COLO668 (cell line): ENCODE results near the gene LAMB4.

Experiments
- DNase-seq: peaks from one replicate; lab custom pipeline; 2025; ENCODE audit not compliant: unreplicated experiment; lab: John Stamatoyannopoulos, UW

The LAMB4 gene

GRCh38 chr7:107999779-108000560 lies 130.2 kb downstream of the LAMB4 start:
- no peak for DNase-seq

GRCh38 chr7:107998660-107999480 lies 131.3 kb downstream of the LAMB4 start:
- no peak for DNase-seq

- no peak for DNase-seq
Observed at GRCh38 chr7:107998150-107998549, 132.0 kb downstream of the LAMB4 start.

GRCh38 chr7:107996072-107996882 lies 133.9 kb downstream of the LAMB4 start:
- no peak for DNase-seq

GRCh38 chr7:107995184-107996071 lies 134.7 kb downstream of the LAMB4 start:
- no peak for DNase-seq

- no peak for DNase-seq
Observed at GRCh38 chr7:107994421-107995030, 135.6 kb downstream of the LAMB4 start.

GRCh38 chr7:107993891-107994291 lies 136.3 kb downstream of the LAMB4 start:
- no peak for DNase-seq

GRCh38 chr7:107989618-107990373 lies 140.4 kb downstream of the LAMB4 start:
- DNase-seq: no peak

GRCh38 chr7:107982918-107983389 lies 147.2 kb downstream of the LAMB4 start:
- no peak for DNase-seq

GRCh38 chr7:107982042-107982840 lies 147.9 kb downstream of the LAMB4 start:
- no peak for DNase-seq

GRCh38 chr7:107981466-107981865 lies 148.7 kb downstream of the LAMB4 start:
- DNase-seq: no peak

GRCh38 chr7:107980671-107981190 lies 149.4 kb downstream of the LAMB4 start:
- DNase-seq: no peak

- no peak for DNase-seq
Observed at GRCh38 chr7:107980171-107980570, 150.0 kb downstream of the LAMB4 start.

GRCh38 chr7:107978815-107979408 lies 151.2 kb downstream of the LAMB4 start:
- DNase-seq: no peak

GRCh38 chr7:107977048-107977447 lies 153.1 kb downstream of the LAMB4 start:
- DNase-seq: no peak

GRCh38 chr7:107976620-107977019 lies 153.5 kb downstream of the LAMB4 start:
- no peak for DNase-seq

GRCh38 chr7:107975394-107976013 lies 154.7 kb downstream of the LAMB4 start:
- DNase-seq: no peak
